ENCODE data around the gene ELOA. TPM values are rescaled to one million over a fixed set of nuclear protein-coding genes. Genes with fewer than 3 reads are reported as not detected.

ELOA gene
- total RNA-seq, 2 donors from 2014 or later, result 33.3 to 42.4 TPM

- no peak for DNase-seq
- Mint-ChIP-seq H3K36me3 (ENCODE audit: low read depth) (peaks cover 9% of the 10 kb centered on the region), H3K9me3 (no peaks in the 10 kb centered on the region), H3K4me3 (no peak overlapping the region), H3K4me1 (peaks cover 17% of the 10 kb centered on the region), H3K27ac (no peak overlapping the region), H3K27me3 (ENCODE audit: insufficient read depth) (no peaks in the 10 kb centered on the region)
- no peaks in the 10 kb centered on the region for H3K9me3 ChIP-seq (ENCODE audit: control insufficient read depth, low read length)
- peaks cover 5% of the 10 kb centered on the region for H3K4me1 ChIP-seq (ENCODE audit: control insufficient read depth, insufficient read depth, low read length)
- H3K4me3 ChIP-seq (ENCODE audit: low read length), result no peak overlapping the region
- no peak for TF ChIP-seq CTCF (conservative IDR thresholded peaks at IDR 0.05)
- no peaks in the 10 kb centered on the region for H3K36me3 ChIP-seq (ENCODE audit: control insufficient read depth, insufficient read depth, low read length)
- H3K27ac ChIP-seq (ENCODE audit: low read depth, low read length), result no peak overlapping the region
- H3K27me3 ChIP-seq (ENCODE audit: control insufficient read depth, insufficient read depth, low read length, poor library complexity, severe bottlenecking), result no peaks in the 10 kb centered on the region
- H3K9ac ChIP-seq (ENCODE audit: extremely low read depth, low read length, poor library complexity, severe bottlenecking), result no peak overlapping the region
- WGBS, 2 experiments (ENCODE audit: insufficient coverage in 1 of 2, insufficient read length in 1 of 2), result 83% methylated on average over 2 to 3 of the region's 3 CpGs
Observed at GRCh38 chr1:23722652-23723051, 20.6 kb upstream of the ELOA start.

- H3K27ac Mint-ChIP-seq, result no peak overlapping the region
- peaks cover 15% of the 10 kb centered on the region for H3K4me1 Mint-ChIP-seq
- Histone ChIP-seq H3K27me3 (ENCODE audit: control insufficient read depth, insufficient read depth, low read length, poor library complexity, severe bottlenecking) (no peaks in the 10 kb centered on the region), H3K36me3 (ENCODE audit: control insufficient read depth, insufficient read depth, low read length) (no peaks in the 10 kb centered on the region), H3K27ac (ENCODE audit: low read depth, low read length) (no peak overlapping the region), H3K9ac (ENCODE audit: extremely low read depth, low read length, poor library complexity, severe bottlenecking) (no peak overlapping the region), H3K4me1 (ENCODE audit: control insufficient read depth, insufficient read depth, low read length) (peaks cover 5% of the 10 kb centered on the region), H3K4me3 (ENCODE audit: low read length) (no peak overlapping the region), H3K9me3 (ENCODE audit: control insufficient read depth, low read length) (no peaks in the 10 kb centered on the region)
- no peak for DNase-seq
- H3K9me3 Mint-ChIP-seq, result no peaks in the 10 kb centered on the region
- peaks cover 6% of the 10 kb centered on the region for H3K36me3 Mint-ChIP-seq (ENCODE audit: low read depth)
- WGBS, 2 experiments (ENCODE audit: insufficient coverage in 1 of 2, insufficient read length in 1 of 2), result 80 to 100% methylated on average over 1 to 2 of the region's 2 CpGs
- H3K27me3 Mint-ChIP-seq (ENCODE audit: insufficient read depth), result no peaks in the 10 kb centered on the region
- no peak overlapping the region for H3K4me3 Mint-ChIP-seq
- no peak for TF ChIP-seq CTCF (conservative IDR thresholded peaks at IDR 0.05)
Observed at GRCh38 chr1:23726686-23727085, 16.6 kb upstream of the ELOA start.

GRCh38 chr1:23727362-23727811, 15.9 kb upstream of the ELOA start:
- Mint-ChIP-seq H3K9me3 (no peaks in the 10 kb centered on the region), H3K27me3 (ENCODE audit: insufficient read depth) (no peaks in the 10 kb centered on the region), H3K4me1 (peaks cover 15% of the 10 kb centered on the region), H3K27ac (no peak overlapping the region), H3K4me3 (no peak overlapping the region), H3K36me3 (ENCODE audit: low read depth) (peaks cover 6% of the 10 kb centered on the region)
- DNase-seq, result no peak
- Histone ChIP-seq H3K4me1 (ENCODE audit: control insufficient read depth, insufficient read depth, low read length) (peaks cover 5% of the 10 kb centered on the region), H3K9me3 (ENCODE audit: control insufficient read depth, low read length) (no peaks in the 10 kb centered on the region), H3K27me3 (ENCODE audit: control insufficient read depth, insufficient read depth, low read length, poor library complexity, severe bottlenecking) (no peaks in the 10 kb centered on the region), H3K36me3 (ENCODE audit: control insufficient read depth, insufficient read depth, low read length) (no peaks in the 10 kb centered on the region), H3K27ac (ENCODE audit: low read depth, low read length) (no peak overlapping the region), H3K4me3 (ENCODE audit: low read length) (no peak overlapping the region), H3K9ac (ENCODE audit: extremely low read depth, low read length, poor library complexity, severe bottlenecking) (no peak overlapping the region)
- 86 to 87% methylated on average over 9 of the region's 9 CpGs for WGBS, 2 experiments (ENCODE audit: insufficient coverage in 1 of 2, insufficient read length in 1 of 2)
- no peak for TF ChIP-seq CTCF (conservative IDR thresholded peaks at IDR 0.05)

Measured in endodermal cell (in vitro differentiated cells).